ENCODE measurements around the gene IGFBP7.

Gene IGFBP7

DNA sequence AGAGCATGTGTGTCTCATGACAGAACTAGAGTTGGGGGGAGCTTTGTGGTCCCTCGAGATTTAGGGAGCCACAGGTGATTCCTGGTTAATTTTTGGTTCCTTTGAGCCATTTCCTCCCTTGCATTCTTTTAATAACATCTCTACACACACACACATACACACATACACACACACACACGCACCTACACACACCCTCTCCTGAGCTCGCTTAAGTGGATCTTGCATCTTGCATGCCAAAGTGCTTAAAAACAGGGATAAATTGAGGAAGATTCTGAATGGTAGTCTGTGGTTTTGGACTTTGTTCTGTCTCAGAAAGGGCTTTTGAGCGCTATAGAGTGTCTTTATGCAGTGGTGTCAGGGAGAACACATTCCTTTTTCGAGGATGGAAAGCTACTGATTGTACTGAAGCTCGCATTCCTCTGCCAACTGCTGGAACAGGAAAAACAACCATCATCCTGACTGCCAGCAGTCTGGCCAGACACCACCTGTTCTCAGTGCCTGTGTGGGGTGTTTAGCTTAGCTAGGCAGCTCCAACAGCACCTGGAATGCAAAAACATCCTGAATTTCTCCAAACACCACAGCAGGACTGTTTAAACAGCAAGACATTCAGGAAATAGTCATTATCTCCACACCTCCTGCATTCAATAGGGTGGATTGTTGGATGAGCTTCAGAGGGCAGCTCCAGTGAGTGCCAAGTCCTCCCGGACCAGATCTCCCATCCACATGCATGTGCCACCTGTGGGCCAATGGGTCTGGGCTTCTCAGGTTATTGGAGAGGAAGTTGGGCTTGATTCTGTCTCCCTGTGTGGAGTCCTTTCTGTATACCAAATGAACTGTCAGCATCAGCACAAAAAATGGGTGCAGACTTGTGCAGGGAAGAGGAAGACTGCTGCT lies 21.9 kb upstream of the IGFBP7 start:
- no peak for DNase-seq (ENCODE audit: low read depth in 1 of 2, low spot score in 1 of 2)

DNA sequence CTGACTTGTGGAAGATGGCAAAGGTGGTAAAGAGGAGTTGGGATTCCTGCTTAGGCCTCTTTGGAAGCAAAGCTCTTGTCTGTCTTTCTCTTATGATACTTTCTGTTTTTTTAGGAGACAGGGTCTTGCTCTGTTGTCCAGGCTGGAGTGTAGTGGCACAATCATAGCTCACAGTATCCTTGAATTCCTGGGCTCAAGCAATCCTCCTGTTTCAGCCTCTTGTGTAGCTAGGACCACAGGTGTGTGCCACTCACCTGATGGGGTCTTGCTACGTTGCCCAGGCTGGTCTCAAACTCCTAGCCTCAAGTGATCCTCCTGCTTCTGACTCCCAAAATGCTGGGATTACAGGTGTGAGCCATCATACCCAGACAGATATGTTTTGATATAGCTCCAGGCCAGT lies 19.3 kb upstream of the IGFBP7 start:
- DNase-seq (ENCODE audit: low read depth in 1 of 2, low spot score in 1 of 2): no peak

DNA sequence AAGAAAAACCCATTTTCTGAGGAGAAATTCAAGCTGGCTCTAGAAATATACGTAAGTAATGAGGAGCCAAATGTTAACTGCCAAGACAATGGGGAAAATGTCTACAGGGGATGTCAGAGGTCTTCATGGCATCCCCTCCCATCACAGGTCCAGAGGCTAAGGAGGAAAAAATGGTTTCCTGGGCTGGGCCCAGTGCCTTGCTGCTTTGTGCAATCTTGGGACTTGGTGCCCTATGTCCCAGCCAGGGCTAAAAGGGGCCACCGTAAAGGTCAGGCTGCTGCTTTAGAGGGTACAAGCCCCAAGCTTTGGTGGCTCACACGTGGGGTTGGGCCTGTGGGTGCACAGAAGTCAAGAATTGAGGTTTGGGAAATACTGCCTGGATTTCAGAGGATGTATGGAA lies 17.2 kb upstream of the IGFBP7 start:
- no peak for DNase-seq (ENCODE audit: low read depth in 1 of 2, low spot score in 1 of 2)

DNA sequence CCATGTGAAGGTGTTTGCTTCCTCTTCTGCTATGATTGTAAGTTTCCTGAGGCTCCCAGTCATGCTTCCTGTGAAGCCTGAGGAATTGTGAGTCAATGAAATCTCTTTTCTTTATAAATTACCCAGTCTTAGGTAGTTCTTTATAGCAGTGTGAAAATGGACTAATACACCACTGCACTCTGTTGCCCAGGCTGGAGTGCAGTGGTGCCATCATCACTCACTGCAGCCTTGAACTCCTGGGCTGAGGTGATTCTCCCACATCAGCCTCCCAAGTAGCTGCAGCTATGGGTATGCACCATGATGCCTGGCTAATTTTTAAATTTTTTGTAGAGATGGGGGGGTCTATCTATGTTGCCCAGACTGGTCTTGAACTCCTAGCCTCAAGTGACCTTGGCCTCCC lies 15.8 kb upstream of the IGFBP7 start:
- no peak for DNase-seq (ENCODE audit: low read depth in 1 of 2, low spot score in 1 of 2)

DNA sequence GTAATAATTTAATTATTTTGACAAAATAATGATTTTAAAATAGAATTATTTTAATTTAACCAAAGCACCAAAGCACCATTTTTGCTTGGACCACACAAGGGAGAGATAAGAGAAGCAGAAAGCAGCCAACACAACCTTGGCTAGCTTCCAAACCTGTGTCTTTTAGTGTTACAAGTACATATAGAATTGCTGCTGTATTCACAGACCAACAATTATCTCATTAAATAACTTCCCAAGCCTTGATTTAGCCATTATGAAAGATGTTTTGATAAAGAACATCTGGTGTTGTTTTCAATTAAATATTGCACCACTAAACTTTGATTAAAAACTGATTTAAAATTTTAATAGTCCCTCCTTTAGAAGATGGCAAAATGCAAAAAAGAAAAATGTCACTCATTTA lies 14.0 kb upstream of the IGFBP7 start:
- no peak for DNase-seq (ENCODE audit: low read depth in 1 of 2, low spot score in 1 of 2)

DNA sequence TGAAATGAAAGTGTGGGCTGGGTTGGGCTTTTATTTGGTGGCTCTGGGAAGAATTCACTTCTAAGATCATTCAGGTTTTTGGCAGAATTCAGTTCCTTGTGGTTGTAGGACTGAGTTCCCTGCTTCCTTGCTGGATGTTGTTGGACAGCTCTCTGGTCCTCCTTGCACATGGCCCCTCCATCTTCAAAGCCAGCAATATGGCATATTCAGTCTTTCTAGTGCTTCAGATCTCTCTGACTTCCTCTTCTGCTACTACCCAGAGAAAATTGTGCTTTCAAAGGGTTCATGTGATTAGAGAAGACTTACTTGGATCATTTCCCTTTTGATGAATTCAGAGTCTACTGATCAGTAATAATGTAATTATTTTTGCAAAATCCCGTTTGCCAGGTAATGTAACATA lies 12.8 kb upstream of the IGFBP7 start:
- DNase-seq (ENCODE audit: low read depth in 1 of 2, low spot score in 1 of 2): no peak

DNA sequence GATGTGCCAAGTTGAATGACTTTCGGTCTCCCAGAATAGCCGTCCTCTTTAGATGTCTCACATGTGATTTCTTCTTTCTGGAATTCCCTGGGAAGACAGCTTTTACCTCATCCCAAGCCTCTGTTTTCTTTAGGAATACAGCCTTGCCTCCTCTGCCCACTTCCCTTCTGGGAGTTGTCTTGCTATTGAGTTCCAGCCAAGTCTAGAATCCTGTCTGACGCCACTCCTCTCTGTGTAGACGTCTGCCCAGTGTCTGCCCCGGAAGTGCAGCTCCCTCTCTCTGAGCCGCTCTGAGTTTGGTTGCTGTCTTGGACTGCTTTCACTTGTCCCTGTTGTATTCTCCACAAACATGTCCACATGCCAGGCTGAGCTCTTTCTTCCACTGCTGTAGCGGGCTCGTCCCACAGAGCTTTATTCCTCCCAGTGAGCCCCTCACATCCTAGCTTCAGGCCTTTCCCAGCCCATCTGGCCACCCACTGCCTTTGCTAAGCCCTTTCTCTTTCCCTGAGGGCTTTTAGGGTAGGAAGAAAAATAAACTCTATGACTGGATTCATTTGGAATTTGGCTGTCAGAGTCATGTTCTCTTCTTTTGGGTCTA lies 9.0 kb upstream of the IGFBP7 start:
- DNase-seq (ENCODE audit: low read depth in 1 of 2, low spot score in 1 of 2): no peak

DNA sequence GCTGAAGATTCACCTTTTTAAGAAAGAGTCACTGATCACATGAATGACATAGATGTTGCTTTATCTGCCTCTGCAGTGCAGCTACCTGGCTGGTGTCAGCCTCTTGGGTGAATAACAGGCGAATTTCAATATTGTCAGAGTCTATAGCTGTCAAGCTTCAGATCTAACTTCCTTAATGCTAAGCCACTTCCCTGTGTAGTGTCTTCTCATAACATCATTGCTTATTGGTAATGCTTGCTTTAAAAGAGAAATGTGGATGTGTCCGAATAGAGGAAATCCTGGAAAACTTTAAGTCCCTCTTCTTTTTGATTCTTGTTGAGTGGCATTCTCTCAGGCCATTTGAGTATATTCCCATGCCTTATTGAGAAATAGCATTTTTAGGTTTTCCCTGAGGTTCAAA lies 7.3 kb upstream of the IGFBP7 start:
- no peak for DNase-seq (ENCODE audit: low read depth in 1 of 2, low spot score in 1 of 2)

DNA sequence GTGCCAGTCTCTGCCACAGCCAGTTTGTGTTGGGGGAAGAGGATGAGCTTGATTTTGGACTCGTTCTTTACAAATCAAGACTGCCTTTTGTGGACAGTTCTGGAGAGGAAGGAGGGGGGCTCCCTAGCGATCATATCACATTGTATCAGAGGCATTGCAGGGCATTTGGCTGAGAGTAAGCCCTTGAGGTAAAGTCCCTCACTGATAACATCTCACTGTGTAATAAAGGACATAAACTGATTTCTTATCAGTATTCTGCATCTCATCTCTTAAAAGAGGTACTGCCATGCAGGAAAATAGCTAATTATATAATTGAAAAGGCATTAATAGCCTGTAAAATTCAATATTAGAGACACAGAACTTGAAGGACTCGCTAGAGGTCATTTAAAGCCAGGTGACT lies 6.1 kb upstream of the IGFBP7 start:
- DNase-seq (ENCODE audit: low read depth in 1 of 2, low spot score in 1 of 2): no peak

DNA sequence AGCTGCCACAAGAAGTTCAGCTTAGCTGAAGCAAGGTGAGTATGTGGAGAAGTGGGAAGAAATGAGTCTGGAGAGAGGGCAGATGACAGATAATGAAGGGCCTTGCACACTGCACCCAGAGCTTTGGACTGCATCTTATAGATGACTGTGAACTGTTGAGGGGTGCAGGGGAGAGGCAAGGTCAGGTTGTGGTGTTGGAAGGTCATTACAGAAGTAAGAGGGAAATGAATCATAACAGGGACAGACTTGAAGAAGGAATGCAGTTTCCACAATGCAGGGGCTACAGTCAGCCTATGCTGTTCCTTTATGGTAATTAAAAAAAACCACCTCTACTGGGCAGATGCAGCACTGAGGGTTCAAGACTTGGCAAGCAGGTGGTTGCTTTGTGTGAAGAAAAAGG lies 4.8 kb upstream of the IGFBP7 start:
- DNase-seq (ENCODE audit: low read depth in 1 of 2, low spot score in 1 of 2): no peak

DNA sequence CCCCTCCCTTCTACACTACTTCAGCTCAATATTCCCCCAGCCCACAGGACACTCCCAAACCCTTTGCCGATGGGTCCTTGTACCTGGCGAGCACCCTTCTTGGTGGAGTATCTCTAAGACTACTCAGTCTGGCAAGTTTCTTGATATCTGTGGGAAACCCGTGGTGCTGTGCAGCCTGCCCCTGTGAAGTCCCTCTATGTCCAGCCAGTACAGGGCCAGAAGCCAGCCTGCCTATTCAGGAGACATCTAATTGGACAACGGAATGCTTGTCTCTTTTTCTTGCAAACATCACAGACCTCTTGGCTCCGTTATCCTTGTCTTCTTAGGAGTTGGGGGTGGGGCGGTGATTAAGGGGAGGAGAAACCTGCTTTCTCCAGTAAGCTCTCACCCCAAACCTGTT lies 3.7 kb upstream of the IGFBP7 start:
- no peak for DNase-seq (ENCODE audit: low read depth in 1 of 2, low spot score in 1 of 2)

DNA sequence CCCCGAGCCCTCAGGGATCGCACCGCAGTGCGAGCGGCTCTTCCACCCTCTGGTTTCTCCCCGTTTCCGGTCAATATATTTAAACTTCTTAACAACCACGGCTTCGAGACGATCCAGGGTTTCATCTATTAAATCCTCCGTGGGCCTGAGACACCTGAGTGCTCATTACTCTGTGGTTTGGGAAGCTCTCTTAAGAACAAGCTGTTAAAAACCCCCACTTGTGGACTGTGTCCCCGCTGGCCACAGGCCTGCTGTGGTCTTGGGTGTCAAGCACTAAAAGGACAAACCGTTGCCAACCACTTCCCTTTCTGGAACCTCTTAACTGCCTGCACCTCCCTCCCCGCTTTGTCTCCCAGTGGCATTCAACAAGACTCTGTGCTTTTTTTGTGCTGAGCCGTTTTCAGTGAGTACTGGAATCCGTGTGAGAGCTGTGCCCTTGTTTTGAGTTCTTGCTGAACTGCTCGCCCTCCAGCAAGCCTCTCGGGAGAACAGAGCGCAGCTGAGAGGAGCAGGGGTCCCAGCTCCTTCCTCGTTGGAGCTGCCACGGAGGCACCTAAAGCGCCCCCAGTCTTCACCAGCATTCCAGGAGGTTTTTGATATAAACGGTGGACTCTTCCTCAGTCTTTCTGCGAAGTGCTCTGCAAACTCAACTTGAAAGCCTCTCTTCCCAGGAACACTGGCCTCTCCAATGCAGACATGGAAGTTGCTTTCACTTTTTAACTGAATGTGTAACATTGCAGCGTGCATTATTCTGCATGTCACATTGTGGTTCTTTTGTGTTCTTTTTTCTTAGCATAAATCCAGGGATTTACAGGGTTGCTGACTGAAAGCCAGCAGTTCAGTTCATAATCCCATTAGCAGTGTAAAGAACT lies 691 bp upstream of the IGFBP7 start:
- no peak for DNase-seq (ENCODE audit: low read depth in 1 of 2, low spot score in 1 of 2)

DNA sequence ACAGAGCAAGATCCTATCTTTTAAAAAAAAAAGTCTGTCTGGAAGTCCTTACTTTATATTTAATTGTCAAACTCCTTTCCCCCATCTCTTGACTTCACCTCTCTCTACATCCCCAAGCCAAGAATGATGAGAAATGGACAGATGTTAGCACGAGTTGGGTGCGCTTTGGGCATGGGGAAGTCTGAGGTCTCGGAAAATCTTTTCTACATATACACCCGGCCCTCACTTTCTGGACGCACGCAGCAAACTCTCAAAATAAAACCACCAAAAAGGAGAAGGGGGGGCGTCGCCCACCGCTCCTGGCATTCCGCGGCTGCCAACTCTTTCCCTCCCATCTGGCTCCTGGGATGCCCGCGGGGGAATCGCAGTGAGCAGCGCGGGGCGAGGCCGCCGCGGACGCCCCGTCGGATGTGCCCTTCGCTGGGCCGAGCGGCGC lies 756 bp downstream of the IGFBP7 start:
- DNase-seq (ENCODE audit: low read depth in 1 of 2, low spot score in 1 of 2): no peak

DNA sequence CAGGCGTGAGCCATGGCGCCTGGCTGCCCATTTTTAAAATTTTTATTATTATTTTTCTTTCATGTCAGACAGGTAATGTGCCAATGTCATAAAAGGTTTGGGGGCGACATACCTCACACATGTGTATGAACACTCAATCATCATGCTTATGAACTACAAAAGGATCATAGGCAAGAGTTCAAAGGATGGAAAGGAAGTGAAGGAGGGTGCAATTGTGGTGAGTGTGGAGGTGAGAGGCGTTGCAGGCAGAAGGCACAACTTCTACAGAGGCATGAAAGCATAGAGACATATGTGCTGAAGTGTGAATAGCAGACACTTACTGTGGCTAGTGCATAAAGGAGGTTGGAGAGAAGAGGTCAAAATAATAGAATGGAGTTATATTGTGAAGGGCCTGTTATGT lies 4.0 kb downstream of the IGFBP7 start:
- DNase-seq (ENCODE audit: low read depth in 1 of 2, low spot score in 1 of 2): no peak

DNA sequence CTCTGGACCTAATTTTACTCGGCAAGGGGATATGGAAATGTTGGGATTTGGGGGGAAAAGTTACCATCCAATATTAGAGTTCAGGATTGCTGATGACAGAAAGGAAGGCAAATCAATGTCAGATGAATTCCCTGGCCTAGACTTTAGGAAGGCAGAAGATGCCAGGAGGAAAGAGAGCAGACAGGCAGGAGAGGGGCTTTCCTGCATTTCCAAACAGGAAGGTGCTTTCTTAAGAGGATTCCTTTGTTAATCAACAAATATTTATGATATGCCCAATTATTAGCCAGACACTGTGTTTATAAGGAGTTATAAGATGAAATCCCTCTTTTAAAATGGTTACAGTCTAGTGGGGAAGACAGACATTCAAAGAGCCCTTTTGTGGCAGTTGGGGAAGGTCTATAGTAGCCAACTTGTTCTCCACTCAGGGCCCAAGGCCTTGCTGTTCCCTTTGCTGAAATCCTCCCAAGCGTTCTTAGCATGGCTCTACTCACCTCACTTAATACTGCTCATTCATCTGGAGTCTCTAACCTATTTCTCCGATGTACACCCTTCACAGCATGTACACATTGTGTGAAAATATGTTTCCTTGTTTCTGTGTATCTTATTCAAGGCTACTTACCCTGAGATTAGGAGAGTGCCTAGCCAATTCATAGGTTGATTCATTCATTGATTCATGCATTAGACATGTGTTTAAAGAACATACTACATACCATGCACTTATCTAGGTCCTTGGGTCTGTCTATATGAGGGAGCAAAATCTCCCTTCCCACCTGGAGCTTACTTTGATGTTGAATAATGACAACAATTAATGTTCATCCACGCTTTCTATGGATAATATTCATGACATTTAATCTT lies 5.3 kb downstream of the IGFBP7 start:
- DNase-seq (ENCODE audit: low read depth in 1 of 2, low spot score in 1 of 2): no peak

DNA sequence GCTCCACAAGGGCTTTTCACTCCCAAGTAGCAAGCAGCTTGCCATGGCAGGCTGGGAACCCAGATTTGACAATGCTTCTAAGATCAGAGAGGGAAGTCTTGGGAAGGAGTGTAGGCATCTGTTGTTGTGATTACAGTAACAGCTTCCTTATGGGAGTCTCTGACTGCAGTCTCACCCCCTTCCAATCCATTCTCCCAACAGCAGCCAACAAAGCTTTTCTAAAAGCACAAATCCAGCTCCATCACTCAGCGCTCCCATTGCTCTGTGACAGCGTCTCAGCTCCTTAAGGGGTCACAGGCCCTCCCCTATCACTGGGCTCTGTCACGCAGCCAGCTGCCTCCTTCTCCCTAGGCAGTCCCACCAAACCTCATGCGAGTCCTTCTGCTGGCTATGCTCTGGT lies 7.1 kb downstream of the IGFBP7 start:
- DNase-seq (ENCODE audit: low read depth in 1 of 2, low spot score in 1 of 2): no peak

DNA sequence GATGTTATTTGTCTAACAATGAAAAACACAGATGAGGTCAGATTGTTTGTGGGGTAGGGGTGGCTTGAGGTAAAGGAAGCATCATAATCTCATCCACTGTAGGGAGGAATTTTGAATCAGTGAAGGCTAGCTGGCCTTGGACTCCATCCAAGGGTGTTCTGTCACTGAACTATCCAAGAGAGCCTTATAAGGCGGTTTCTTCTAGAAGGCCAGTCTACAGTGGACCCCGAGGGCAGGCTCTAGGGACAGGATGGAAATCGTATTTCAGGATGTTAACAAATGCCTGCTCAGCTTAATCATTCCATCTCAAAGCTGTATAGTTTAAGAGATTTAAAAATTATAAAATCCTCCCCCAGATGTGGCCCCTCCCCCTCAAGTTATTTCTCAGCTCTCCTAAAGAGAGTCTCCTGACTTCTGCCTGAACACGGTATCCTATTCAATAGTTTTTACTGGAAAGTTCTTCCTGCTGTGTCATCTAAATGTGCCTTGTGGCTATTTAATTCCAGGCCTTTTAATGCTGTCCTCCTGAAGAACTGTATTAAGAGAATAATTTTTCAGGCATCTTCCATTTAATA lies 8.0 kb downstream of the IGFBP7 start:
- DNase-seq (ENCODE audit: low read depth in 1 of 2, low spot score in 1 of 2): no peak

DNA sequence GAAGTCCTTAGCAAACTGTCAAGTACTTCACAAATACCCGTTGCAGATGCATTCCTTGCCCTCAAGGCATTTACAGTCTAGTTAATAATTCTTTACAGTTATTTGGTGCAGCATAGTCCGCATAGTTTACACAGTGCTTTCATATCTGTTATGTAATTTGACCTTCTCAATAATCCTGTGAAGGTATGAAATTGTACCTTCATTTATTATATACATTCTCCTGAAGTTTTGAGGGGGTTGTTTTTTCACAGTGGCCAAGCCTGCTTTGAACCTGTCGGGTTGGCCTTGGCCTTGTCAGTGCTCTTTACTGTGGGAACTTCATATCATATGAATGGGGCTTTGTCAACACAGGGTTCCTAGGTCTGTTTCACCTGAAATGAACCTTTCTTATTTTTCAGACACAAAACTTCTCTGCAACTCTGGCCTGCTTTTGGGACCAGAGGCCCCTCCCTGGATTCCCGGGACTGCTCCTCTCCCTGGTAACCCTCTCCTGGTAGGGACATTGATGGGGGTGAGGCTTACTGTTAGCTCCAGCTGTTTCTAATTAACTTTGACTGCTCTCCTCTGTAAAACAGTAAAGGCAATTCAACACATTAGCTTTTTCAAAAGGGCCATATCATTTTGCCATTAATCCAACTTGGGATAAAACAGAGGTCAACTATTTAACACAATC lies 9.1 kb downstream of the IGFBP7 start:
- no peak for DNase-seq (ENCODE audit: low read depth in 1 of 2, low spot score in 1 of 2)

DNA sequence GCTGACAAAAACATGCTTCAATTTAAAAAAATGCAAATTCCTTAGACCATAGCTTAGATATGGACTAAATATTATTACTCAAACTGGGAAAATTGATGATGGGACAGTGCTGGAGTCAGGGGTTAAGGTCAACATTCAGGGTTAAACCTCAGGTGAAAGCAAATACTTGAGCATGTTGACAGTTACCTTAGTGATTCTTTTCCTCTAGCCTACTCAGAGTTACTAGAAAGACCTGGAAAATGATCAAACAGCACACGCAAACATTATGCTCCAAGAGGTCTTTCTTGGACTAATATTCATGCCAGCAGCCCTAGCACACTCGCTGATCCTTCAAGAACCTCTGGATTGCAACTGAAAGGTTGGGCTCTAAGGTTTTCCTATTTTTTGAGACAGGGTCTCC lies 10.8 kb downstream of the IGFBP7 start:
- DNase-seq (ENCODE audit: low read depth in 1 of 2, low spot score in 1 of 2): no peak

DNA sequence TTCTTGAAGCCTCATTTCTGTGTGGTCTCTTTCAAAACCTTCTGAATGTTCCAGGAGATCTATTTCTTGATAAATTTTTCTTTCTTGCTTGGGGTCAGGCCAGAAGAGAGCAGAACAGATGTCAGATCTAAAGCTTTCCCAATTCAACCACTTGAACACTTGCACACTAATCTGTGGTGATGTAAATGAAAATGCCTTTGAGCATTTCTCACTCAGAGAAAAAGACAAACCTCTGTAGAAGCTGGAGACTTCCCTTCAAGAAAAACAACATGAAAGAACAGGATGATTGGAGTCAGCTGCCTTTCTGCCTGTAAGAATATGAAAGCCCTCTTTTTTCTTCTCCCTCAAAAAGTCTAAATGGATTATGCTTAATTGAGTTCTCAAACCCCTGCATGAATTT lies 11.2 kb downstream of the IGFBP7 start:
- DNase-seq (ENCODE audit: low read depth in 1 of 2, low spot score in 1 of 2): no peak
